Spleen (tissue), 11 donors: ENCODE data around the gene HHLA2. TPM values are rescaled to one million over a fixed set of nuclear protein-coding genes. Genes with fewer than 3 reads are reported as not detected.

Source experiments
- DNase-seq: peaks from one replicate; pipeline ENCODE4 v3.0.0-alpha.2; 2020
- H3K27ac ChIP-seq, 8 donors: fragments of 200-600 bp; sonication (generic) in 7 of 8; 1 replicate in 4 of 8; 2 replicates in 4 of 8; pipeline versions ENCODE4 v1.5.0 to v1.8.0; 2016 to 2021; ENCODE audit warnings: inconsistent platforms in 4 of 8, mild to moderate bottlenecking in 4 of 8, moderate library complexity in 1 of 8
- H3K27me3 ChIP-seq, 7 donors: fragments of 200-600 bp; sonication (generic) in 6 of 7; replicated peaks in 1 of 7; 1 replicate in 4 of 7; 2 replicates in 3 of 7; pipeline versions ENCODE4 v1.5.0 to v1.8.0; 2016 to 2021; ENCODE audit warnings: inconsistent platforms in 3 of 7, mild to moderate bottlenecking in 1 of 7
- H3K36me3 ChIP-seq, 6 donors: fragments of 200-600 bp; sonication (generic) in 5 of 6; 1 replicate in 4 of 6; 2 replicates in 2 of 6; pipeline versions ENCODE4 v1.5.0 to v1.8.0; 2016 to 2021; ENCODE audit warnings: inconsistent platforms in 2 of 6
- H3K4me1 ChIP-seq, 6 donors: fragments of 200-600 bp; sonication (generic) in 5 of 6; 1 replicate in 3 of 6; 2 replicates in 3 of 6; pipeline versions ENCODE4 v1.5.0 to v1.8.0; 2016 to 2021; ENCODE audit warnings: inconsistent platforms in 3 of 6
- H3K4me3 ChIP-seq, 8 donors: fragments of 200-600 bp; sonication (generic) in 7 of 8; 1 replicate in 4 of 8; 2 replicates in 4 of 8; pipeline versions ENCODE4 v1.5.0 to v1.8.0; 2016 to 2021; ENCODE audit warnings: inconsistent platforms in 4 of 8, mild to moderate bottlenecking in 4 of 8, moderate library complexity in 2 of 8
- H3K9me3 ChIP-seq, 8 donors: fragments of 200-600 bp; sonication (generic) in 7 of 8; 1 replicate in 4 of 8; 2 replicates in 4 of 8; pipeline versions ENCODE4 v1.5.0 to v1.8.0; 2016 to 2021; ENCODE audit warnings: inconsistent platforms in 4 of 8
- POLR2A ChIP-seq, 3 donors: fragments of 450-650 bp; IDR thresholded peaks; one replicate each; pipeline ENCODE4 v1.5.1; 2017; ENCODE audit warnings: antibody characterized with exemption in 3 of 3, mild to moderate bottlenecking in 1 of 3
- POLR2AphosphoS5 ChIP-seq, 3 donors: sonication (generic); formaldehyde crosslinking; IDR thresholded peaks; one replicate each; pipeline ENCODE4 v1.5.1; 2017; ENCODE audit warnings: antibody characterized with exemption in 3 of 3
- WGBS, 5 donors: extraction: QIAGEN DNeasy Blood & Tissue Kit in 3 of 5; methylation state at CpG; one replicate each; pipeline versions ENCODE4 v1.1.5 to v1.1.7; 2013 to 2018; 5-methylcytosine and 5-hydroxymethylcytosine counted together
- intact Hi-C: fragments of 100-400 bp; cut with DNase I; formaldehyde crosslinking; loops from one replicate; pipeline ENCODE4 v1.15.0; 2023; ENCODE audit warnings: low total_unique reads
- polyA plus RNA-seq, 3 donors: library from polyadenylated mRNA; stranded (reverse); fragments of 200-250 nt; gene quantifications; one replicate each; pipeline ENCODE4 v1.2.1, GENCODE V29; 2013
- total RNA-seq, 7 donors: library from RNA; depleted of rRNA in 3 of 7; stranded (reverse); fragments of >200 nt in 3 of 7; fragmentation: NEBNext Ultra II Directional in 4 of 7; extraction: Animal tissue kit (Norgen Biotek cat#: 25700) in 4 of 7; gene quantifications; one replicate each; pipeline versions ENCODE4 v1.1.0 to v1.2.1, GENCODE V29; 2016 to 2021
- TF ChIP-seq, protein P1 (sequence below), 11 experiments: fragments of 200-600 bp in 7 of 11; fragments of 450-650 bp in 4 of 11; sonication (generic) in 4 of 11; IDR thresholded peaks in 8 of 11; conservative IDR thresholded peaks in 3 of 11; 1 replicate in 7 of 11; 2 replicates in 4 of 11; pipeline versions ENCODE4 v1.4.0 to v1.8.0; 2016 to 2021; ENCODE audit warnings: antibody characterized with exemption in 11 of 11, inconsistent platforms in 4 of 11, mild to moderate bottlenecking in 1 of 11
- donor health status: healthy with polysubstance abuse.
- donor health status: DM: no; HTN: no; CAD: no; lungs with moderate emphysema.
- donor health status: DM: no; HTN: no; CAD: no.
- donor health status: Bipolar disorder and iron deficiency.
- donor health status: healthy.
- donor health status: DM: no; HTN: no; CAD: no.
- donor health status: DM: yes; HTN: yes; CAD: no.

Gene HHLA2
- total and polyA plus RNA-seq, 10 donors, result 0.09 to 0.43 (median 0.18) TPM; not detected in 4

- no peak overlapping the region for H3K4me3 ChIP-seq
- no peaks in the 10 kb centered on the region for H3K36me3 ChIP-seq
- no peak overlapping the region for H3K27ac ChIP-seq
- no peak for DNase-seq
- TF ChIP-seq POLR2AphosphoS5 (IDR thresholded peaks at IDR 0.05) (no peak), POLR2A (IDR thresholded peaks at IDR 0.05) (no peak)
- TF ChIP-seq, protein P1, sequence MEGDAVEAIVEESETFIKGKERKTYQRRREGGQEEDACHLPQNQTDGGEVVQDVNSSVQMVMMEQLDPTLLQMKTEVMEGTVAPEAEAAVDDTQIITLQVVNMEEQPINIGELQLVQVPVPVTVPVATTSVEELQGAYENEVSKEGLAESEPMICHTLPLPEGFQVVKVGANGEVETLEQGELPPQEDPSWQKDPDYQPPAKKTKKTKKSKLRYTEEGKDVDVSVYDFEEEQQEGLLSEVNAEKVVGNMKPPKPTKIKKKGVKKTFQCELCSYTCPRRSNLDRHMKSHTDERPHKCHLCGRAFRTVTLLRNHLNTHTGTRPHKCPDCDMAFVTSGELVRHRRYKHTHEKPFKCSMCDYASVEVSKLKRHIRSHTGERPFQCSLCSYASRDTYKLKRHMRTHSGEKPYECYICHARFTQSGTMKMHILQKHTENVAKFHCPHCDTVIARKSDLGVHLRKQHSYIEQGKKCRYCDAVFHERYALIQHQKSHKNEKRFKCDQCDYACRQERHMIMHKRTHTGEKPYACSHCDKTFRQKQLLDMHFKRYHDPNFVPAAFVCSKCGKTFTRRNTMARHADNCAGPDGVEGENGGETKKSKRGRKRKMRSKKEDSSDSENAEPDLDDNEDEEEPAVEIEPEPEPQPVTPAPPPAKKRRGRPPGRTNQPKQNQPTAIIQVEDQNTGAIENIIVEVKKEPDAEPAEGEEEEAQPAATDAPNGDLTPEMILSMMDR (IDR thresholded peaks at IDR 0.05 in 8 of 11, conservative IDR thresholded peaks at IDR 0.05 in 3 of 11), result no peak
- 50 to 72% (median 69%) methylated on average over 4 of the region's 4 CpGs for WGBS, 5 donors
- H3K27me3 ChIP-seq, result no peaks in the 10 kb centered on the region
- no peaks in the 10 kb centered on the region for H3K9me3 ChIP-seq
- H3K4me1 ChIP-seq, result peaks cover 0 to 26% (median 0%) of the 10 kb centered on the region in 6 donors
- intact Hi-C loops, result no loop called here
Measured at GRCh38 chr3:108342837-108343486, 46.6 kb downstream of the HHLA2 start.

- intact Hi-C loops, result no loop called here
- no peak for DNase-seq
- TF ChIP-seq, protein P1 (IDR thresholded peaks at IDR 0.05 in 8 of 11, conservative IDR thresholded peaks at IDR 0.05 in 3 of 11), result no peak
- TF ChIP-seq POLR2A (IDR thresholded peaks at IDR 0.05), result no peak
- H3K4me1 ChIP-seq, result peaks cover 0 to 23% (median 0%) of the 10 kb centered on the region in 6 donors
- 87 to 98% (median 92%) methylated on average over 4 of the region's 4 CpGs for WGBS, 5 donors
- no peak overlapping the region for H3K27ac ChIP-seq
- no peaks in the 10 kb centered on the region for H3K9me3 ChIP-seq
- no peaks in the 10 kb centered on the region for H3K27me3 ChIP-seq
- H3K36me3 ChIP-seq, result no peaks in the 10 kb centered on the region
- H3K4me3 ChIP-seq, result no peak overlapping the region
Measured at GRCh38 chr3:108343491-108343890, 47.1 kb downstream of the HHLA2 start.

DNA sequence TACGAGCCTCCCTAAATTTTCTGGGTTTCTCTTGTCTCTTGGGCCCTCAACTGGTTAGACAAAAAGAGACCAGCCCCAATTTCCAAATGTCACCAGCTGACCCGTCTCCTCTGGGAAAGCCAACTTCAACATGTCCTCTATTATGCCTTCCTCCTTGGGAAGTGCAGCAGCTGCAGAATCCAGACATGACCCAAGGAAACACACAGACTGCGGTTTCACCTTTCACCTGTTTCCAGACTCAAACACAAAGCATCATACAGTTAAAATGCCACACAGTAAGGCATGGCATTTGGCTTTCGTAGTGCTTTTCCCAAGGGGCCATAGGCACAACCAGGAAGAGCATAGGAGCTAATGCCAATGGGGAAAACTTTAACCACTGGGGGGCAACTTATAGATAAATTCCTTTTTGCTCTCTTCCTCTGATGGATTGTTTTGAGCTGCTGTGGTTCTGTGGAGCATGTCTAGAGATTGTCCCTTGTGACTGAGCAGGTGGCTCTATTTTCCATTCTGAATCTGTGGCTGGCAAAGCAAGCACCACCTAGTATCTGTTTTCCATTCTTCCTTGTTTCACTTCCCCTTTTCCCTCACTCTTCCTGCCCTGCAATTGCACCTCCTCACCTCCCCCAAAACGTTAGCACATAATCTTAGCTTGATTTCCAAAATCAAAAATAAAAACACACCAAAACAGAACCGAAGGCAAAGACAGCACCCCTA lies 49.3 kb downstream of the HHLA2 start:
- DNase-seq, result no peak
- Histone ChIP-seq H3K9me3 (peaks cover 0 to 4% (median 0%) of the 10 kb centered on the region in 8 donors), H3K27me3 (no peaks in the 10 kb centered on the region), H3K36me3 (no peaks in the 10 kb centered on the region), H3K4me1 (peaks cover 0 to 19% (median 0%) of the 10 kb centered on the region in 6 donors), H3K27ac (no peak overlapping the region), H3K4me3 (no peak overlapping the region)
- TF ChIP-seq POLR2A (IDR thresholded peaks at IDR 0.05) (no peak), POLR2AphosphoS5 (IDR thresholded peaks at IDR 0.05) (no peak)
- TF ChIP-seq, protein P1 (IDR thresholded peaks at IDR 0.05 in 8 of 11, conservative IDR thresholded peaks at IDR 0.05 in 3 of 11), result no peak
- intact Hi-C loops, result no loop called here
- 32 to 71% (median 47%) methylated on average over 6 of the region's 6 CpGs for WGBS, 5 donors
